GM18502 (cell line): ENCODE measurements around the gene C6orf89.
"Not testable (repeated sequence)": the region's sequence is repeated elsewhere in the genome, so short reads cannot be mapped to it uniquely, and the experiment has no call there.

ENCODE experiments used
- ATAC-seq: cut with Tn5 transposase; IDR thresholded peaks from one replicate; pipeline ENCODE4 v1.9.1; 2021; ENCODE audit warnings: mild to moderate bottlenecking; ENCODE audit not compliant: unreplicated experiment, poor library complexity

C6orf89 gene

DNA sequence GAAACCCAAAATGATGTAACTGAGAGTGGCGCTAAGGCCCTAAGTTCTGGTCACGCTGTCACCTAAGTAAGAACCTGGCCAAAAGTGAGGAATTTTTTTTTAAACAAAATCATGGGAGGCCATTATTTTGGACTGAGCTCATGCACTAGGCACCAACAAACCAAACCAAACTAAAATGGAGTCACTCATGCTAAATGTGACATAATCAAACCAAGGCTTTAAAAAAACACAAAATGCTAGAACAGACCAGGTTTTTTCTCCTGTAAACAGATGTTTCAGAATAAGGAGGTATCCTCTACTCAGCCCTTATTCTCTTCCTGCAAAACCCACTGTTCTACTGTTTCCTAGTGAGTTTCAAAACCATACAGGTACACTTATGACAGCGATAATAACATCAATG lies 1.1 kb upstream of the C6orf89 start:
- ATAC-seq = no peak

DNA sequence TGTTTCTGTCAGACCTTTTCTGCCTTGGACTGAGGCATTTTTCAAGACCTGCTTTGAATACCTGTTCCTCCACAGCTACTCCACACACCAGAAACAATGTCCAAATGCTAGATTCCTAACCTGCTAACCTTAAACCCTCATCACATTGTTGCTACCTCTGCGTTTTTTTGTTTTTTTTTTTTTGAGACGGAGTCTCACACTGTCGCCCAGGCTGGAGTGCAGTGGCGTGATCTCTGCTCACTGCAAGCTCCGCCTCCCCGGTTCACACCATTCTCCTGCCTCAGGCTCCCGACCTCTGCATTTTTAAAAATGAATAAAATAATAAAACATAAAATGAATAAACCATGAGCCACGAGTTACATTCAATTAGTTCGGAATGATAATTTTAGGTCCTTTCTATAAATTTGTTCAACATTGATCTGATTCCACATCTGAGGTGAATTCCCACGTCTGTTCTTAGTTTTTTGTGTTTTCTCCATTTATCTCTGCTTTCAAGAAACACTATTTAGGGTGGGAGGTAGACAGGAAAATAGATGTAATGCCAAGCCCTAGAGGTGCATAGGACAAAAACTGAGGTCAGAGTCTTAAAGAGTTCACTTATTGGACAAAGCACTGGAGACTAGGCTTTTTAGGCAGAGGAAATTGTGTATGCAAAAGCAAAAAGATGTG lies 1.3 kb downstream of the C6orf89 start:
- no peak for ATAC-seq

DNA sequence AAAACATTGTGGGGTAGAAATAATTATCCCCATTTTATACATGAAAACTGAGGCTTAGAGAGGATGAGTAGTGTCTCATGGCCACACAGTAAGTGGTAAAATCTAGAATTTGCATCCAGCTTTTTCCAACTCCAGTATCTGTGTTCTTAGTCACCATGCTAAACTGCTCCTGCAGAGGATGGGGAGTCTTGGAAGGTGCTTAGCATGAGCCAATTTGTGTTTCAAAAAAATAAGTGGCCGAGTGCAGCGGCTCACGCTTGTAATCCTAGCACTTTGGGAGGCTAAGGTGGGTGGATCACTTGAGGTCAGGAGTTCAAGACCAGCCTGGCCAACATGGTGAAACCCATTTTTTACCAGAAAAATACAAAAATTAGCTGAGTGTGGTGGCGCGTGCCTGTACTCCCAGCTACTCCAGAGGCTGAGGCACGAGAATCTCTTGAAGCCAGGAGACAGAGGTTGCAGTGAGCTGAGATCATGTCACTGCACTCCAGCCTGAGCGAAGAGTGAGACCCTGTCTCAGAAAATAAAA lies 2.4 kb downstream of the C6orf89 start:
- no peak for ATAC-seq

GRCh38 chr6:36888654-36889481 lies 3.1 kb downstream of the C6orf89 start:
- no peak for ATAC-seq

DNA sequence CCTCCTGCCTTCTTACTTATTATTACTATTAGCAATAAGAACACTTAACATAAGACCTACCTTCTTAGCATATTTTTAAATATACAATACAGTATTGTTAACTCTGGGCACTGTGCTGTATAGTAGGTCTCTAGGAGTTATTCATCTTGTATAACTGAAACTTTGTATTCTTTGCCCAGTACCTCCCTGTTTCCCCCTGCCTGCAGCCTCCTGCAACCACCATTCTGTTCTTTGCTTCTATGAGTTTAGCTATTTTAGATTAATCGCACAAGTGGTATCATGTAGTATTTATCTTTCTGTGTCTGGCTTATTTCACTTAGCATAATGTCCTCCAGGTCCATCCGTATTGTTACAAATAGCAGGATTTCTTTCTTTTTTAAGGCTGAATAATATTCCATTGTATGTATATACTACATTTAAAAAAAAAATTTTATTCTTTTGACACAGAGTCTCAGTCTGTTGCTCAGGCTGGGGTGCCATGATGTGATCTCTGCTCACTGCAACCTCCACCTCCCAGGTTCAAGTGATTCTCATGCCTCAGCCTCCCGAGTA lies 4.4 kb downstream of the C6orf89 start:
- no peak for ATAC-seq

- not testable (repeated sequence) for ATAC-seq
Measured at GRCh38 chr6:36891153-36891552, 5.4 kb downstream of the C6orf89 start.

DNA sequence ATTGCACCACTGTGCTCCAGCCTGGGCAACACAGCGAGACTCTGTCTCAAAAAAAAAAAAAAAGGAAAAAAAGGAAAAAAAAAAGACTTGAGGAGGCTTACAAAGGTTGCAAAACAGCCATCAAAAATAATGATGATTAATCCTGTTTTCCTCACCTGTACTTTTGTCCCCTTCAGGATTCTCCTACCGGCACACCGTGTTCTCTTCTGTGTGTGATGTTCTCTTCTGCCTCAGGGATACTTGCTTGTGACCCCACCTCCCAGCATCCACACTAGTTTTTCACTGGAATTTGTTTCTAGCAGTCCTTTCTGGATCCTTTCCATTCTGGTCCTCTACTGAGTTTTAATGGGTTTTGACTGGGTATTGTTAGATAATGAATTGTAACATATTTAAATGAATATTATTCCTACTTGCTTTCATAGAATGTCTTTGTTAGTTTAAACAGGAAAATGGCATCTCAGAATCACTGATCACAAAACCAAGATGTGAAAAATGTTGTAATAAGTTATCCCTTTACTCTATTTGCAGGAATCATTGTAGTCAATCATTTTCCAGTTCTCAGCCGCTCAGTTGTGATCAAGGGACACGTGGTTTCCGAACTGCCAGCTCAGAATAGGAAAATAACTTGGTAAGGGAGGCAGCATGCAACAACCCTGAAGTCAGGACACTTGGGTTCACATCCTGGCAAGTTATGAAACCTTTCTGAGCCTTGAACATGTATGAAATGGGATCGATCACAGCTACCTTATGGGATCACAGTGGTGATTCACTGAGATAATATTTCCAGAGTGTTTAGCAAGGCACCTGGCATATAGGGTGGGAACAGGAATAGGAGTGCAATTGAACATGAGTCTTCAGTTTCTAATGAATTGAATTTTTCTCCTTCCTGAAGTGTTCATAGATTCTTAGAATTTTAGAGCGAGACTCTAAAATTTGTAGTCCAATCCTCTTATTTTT lies 8.5 kb downstream of the C6orf89 start:
- no peak for ATAC-seq

DNA sequence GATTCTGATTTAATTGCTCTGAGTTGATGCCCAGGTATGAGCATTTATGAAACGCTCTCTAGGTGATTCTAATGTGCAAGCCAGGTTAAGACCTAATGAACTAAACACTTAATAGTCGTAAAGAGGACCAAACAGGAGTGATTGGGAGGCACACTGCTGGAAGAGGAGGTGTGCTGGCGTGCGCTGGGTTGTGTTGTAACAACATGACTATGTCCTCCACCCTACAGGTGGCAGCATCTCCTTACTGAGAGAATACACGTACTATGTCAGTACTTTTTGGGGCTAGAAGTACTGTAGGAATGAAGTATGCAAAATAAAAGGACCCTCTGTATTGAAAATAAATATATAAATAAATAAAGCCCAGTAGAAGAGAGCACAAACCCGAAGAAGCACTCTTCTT lies 11.9 kb downstream of the C6orf89 start:
- ATAC-seq = no peak

DNA sequence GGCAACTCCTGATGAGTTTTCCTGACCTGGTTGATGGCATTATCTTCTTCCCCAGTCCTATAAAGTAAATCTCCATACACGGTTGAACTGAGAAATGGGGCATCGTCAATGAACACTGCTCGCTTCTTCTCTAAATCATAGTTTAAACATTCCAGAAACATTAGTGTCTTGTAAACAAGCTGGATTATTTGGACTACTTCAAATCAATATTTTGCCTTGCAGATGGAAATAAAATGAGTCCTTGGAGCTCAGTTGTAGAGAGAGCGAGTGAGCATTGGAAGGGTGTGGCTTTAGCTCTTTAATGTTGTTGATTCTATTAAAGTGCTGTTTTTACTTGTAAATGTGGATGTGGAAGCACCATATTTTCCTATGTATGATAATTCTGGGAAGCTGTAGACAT lies 18.4 kb downstream of the C6orf89 start:
- no peak for ATAC-seq

DNA sequence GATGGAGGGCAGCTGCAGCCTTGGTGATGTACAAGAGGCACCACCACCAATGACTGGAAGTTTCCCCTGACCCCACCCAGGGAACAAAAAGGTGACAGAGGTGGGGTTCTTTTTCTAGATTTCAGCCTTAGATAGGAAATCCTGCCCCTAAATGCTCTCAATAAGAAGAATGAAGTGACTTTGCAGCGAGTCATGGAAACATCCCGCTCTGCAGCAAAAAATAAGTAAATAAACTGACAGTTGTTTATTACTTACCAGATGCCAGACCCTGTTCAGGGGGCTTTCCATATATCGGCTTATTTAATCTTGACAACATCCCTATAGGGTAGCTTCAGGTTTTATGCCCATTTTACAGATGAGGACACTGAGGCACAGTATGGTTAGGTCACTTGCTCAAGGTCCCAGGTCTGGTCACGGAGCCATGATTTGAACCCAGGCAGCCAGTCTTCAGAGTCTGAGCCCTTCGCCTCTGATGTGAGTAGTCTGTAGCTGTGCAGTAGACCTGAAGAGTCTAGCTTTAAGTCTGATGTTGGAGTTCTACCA lies 19.2 kb downstream of the C6orf89 start:
- no peak for ATAC-seq

DNA sequence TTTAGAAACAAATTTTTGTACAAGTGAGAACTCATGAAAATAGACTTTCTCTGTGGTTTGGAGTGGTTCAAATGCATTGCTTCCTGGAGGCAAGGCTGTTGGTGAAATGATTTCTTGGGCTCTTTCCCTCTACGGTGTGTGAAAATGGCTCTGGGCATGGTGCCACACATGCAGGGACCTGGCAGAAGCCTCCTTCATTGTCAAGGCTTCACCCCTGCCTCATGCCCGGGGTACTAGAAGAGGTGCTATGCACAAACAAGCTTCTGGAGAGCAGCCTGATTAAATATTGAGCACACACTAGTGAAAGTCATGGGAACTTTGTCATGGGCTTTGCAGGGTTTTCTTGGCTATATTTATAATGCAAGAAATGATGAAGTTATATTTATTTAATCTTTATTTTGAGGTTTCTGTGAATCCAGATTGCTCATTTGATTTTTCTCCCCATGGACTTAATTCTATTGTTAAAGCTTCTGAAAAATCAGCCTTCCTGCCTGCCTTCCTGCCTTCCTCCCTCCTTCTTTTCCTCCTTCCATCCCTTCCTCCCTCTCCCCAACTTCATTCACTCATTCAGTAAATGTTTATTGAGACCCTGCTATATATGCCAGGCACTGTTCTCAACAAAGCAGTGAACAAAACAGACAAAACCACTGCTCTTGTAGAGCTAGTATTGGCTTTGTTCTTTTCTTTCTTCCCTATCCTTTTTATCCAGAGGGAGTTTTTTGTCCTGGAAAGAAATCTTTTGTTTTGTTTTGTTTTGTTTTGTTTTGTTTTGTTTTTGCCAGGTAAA lies 21.0 kb downstream of the C6orf89 start:
- no peak for ATAC-seq

GRCh38 chr6:36907781-36908180 lies 22.0 kb downstream of the C6orf89 start:
- ATAC-seq = no peak

DNA sequence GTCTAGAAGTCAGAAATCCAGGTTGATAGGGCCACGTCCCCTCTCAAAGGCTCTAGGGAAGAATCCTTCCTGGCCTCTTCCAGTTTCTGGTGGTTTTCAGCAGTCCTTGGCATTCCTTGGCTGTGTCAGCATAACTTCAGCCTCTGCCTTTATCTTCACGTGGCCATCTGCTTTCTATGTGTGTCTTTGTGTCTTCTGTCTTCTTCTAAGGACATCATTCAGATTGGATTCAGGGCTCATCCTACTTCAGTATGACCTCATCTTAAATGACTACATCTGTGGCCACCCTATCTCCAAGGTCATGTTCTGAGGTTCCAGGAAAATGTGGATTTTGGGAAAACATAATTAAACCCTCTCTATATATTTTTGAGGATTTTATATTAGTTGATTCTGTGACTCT lies 23.0 kb downstream of the C6orf89 start:
- ATAC-seq = no peak

GRCh38 chr6:36912030-36912454 lies 26.3 kb downstream of the C6orf89 start:
- peak; percentile 21 for ATAC-seq

DNA sequence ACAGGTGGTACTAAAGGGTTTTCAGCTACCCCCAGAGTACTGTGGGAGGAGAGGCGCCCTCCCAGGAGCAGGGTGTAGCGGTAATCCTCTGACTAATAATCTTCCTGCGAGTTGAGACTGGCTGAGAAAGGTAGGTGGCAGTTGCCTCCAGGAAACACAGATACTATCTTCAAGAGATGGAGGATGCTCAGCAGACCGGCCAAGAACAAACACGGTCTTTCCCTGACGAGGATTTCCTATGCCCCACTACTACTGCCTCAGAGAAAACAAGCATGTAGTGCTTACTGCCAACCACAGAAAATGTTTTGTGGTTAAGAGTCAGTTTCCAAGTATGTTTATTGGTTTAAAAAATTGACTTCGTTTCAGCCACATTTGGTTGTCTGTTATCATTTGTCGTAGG lies 26.8 kb downstream of the C6orf89 start:
- ATAC-seq = peak; percentile 94

DNA sequence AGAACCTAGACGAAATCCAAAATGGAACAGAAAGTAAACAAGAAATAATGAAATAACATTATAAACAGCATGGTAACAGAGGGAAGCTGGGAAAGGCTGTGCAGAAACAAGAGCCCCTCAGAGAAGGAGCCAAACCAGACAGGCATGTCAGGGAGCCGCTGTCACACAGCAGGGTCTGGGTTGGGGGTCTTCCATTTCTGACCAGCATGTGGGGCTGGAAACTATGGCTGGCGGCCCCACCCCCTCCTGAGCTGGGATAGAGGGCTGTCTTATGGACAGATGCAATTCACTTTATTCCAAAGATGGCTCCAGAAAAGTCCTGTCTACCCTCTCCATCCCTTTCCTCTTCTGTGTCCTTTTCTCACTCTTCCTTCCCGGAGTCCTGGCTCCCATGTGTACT lies 27.3 kb downstream of the C6orf89 start:
- no peak for ATAC-seq

DNA sequence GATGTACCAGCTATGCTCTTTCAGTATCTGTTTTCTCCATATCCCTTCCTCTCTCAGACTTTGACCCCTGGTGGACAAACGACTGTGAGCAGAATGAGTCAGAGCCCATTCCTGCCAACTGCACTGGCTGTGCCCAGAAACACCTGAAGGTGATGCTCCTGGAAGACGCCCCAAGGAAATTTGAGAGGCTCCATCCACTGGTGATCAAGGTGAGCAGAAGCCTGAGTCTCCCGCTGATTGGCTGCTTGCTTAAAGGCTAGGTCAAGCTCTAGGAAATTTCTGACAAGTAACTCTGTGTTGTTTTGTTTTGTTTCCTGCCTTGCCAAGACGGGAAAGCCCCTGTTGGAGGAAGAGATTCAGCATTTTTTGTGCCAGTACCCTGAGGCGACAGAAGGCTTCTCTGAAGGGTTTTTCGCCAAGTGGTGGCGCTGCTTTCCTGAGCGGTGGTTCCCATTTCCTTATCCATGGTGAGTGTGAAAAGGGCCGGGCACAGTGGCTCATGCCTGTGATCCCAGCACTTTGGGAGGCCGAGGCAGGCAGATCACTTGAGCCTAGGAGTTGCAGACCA lies 28.6 kb downstream of the C6orf89 start:
- ATAC-seq = no peak

DNA sequence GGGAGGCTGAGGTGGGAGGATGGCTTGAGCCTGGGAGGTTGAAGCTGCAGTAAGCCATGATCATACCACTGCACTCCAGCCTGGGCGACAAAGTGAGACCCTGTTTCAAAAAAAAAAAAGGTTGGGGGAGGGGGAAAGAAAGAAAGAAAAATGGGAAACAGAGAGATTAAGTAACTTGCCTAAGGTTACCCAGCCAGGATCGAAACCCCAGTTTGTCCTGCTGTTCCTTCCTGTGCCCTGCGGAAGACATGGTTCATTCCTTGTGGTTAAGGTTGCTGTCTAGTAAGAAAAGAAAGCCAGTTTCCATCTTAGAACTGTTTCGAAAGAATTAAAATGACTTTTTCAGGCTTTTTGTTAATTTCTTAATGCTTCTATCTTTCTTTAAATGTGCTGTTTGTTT lies 29.8 kb downstream of the C6orf89 start:
- no peak for ATAC-seq

DNA sequence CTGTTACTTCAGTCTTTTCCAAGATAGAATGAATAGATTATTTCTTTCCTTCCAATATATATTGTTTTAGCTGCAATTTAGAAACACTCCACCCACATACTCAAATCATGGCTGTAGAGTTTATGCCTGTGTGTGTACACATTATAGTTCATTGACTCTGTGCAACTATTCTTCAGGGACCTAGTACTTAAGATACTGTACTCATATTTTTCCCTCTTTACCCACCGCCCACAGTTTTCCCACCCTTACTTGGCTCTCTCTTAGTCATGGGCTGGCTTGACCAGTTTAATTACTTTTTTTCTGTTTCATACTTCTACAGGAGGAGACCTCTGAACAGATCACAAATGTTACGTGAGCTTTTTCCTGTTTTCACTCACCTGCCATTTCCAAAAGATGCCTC lies 30.4 kb downstream of the C6orf89 start:
- ATAC-seq = no peak
